ENCODE data around the gene LMTK3. TPM values are rescaled to one million over a fixed set of nuclear protein-coding genes. Genes with fewer than 3 reads are reported as not detected.
A peak's percentile ranks its signal among the peaks of the same experiment; 100 is the strongest.

Gene LMTK3
- 7.2 TPM for polyA plus RNA-seq
- long read RNA-seq, donor 1, partial matches to known transcripts = 0 of 1 reads
- long read RNA-seq, donor 1, other reads (novel, unspliced or antisense) = 0 of 1 reads
- long read RNA-seq, donor 2, partial matches to known transcripts = 0 of 2 reads
- long read RNA-seq, donor 2, other reads (novel, unspliced or antisense) = 0 of 2 reads
- long read RNA-seq, donor 3, partial matches to known transcripts = 0 of 1 reads
- long read RNA-seq, donor 3, other reads (novel, unspliced or antisense) = 0 of 1 reads
- long read RNA-seq, donor 4 = 0 reads
- long read RNA-seq, donor 5 = 0 reads
- long read RNA-seq, donor 6, partial matches to known transcripts = 0 of 1 reads
- long read RNA-seq, donor 6, other reads (novel, unspliced or antisense) = 0 of 1 reads
- long read RNA-seq, donor 7 = 0 reads
- long read RNA-seq, donor 8 = 0 reads
- long read RNA-seq, donor 9, partial matches to known transcripts = 0 of 1 reads
- long read RNA-seq, donor 9, other reads (novel, unspliced or antisense) = 0 of 1 reads
- long read RNA-seq, donor 10 = 0 reads
- long read RNA-seq, donor 11 = 0 reads

- no CpG with 5 or more reads among the region's 32 CpGs for WGBS (ENCODE audit: insufficient coverage, low lambda C conversion rate)
- peaks cover 5% of the 10 kb centered on the region for H3K4me1 ChIP-seq (ENCODE audit: control insufficient read depth, insufficient read depth, low read length)
- peak in 1 of 2 donors; percentile 24 for DNase-seq
- H3K4me3 ChIP-seq (ENCODE audit: low read length) = peak within 1 kb of the TSS; percentile 17
- H3K27me3 ChIP-seq (ENCODE audit: control insufficient read depth, insufficient read depth, low read length) = peaks cover 41% of the 10 kb centered on the region
- H3K27ac ChIP-seq (ENCODE audit: low read length) = no peak within 1 kb of the TSS
- H3K9me3 ChIP-seq (ENCODE audit: control insufficient read depth, low read depth, low read length) = peaks cover 4% of the 10 kb centered on the region
- H3K36me3 ChIP-seq (ENCODE audit: control insufficient read depth, insufficient read depth, low read length) = no peaks in the 10 kb centered on the region
Observed at GRCh38 chr19:48511800-48512503, at the start of gene LMTK3. TSS of gene LMTK3 (minus strand) at chr19:48511835. CDS start at chr19:48511576, 259 bp downstream.

DNA sequence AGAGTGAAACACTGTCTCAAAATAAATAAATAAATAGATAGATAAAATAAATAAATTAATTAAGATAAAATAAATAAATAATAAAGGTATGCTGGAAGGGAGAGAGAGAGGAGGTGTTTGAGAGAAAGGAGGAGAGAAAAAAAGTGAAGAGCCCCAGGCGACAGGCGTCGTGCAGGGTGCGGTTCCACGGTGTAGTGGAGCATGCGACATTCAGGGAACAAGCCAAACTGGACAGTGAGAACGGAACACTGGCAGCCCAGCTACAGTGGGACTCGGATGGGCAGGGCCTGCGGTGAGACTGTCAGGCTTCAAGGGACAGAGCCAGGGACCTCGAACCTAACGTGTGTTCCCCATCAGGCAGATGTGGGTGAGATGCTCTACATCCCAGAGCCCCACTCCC lies 49.8 kb upstream of the LMTK3 start:
- no peaks in the 10 kb centered on the region for H3K36me3 ChIP-seq (ENCODE audit: control insufficient read depth, insufficient read depth, low read length)
- H3K27ac ChIP-seq (ENCODE audit: low read length) = no peak overlapping the region
- H3K4me1 ChIP-seq (ENCODE audit: control insufficient read depth, insufficient read depth, low read length) = peaks cover 14% of the 10 kb centered on the region
- no peak for DNase-seq
- no peak overlapping the region for H3K4me3 ChIP-seq (ENCODE audit: low read length)
- no peaks in the 10 kb centered on the region for H3K9me3 ChIP-seq (ENCODE audit: control insufficient read depth, low read depth, low read length)
- no peaks in the 10 kb centered on the region for H3K27me3 ChIP-seq (ENCODE audit: control insufficient read depth, insufficient read depth, low read length)
- WGBS (ENCODE audit: insufficient coverage, low lambda C conversion rate) = no CpG with 5 or more reads among the region's 11 CpGs

DNA sequence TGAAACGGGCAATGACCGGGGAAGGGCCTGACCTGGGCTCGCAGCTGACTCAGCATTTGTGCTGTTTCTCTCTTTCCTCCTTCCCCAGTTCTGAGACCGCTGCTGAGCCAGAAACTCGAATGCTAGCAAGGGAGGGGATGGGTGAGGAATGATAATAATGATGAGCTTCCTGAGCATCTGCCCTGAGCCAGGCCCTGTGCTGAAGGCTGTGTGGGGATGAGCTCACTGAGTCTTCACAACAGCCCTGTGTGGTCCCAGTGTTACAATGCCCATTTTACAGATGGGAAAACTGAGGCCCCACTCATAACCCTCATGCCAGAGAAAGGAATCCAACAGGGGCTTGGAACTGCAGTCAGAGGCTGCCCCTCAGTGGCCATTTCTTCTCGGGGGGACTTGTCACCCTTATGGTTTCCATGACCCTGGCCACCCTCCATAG lies 48.5 kb upstream of the LMTK3 start:
- no peaks in the 10 kb centered on the region for H3K36me3 ChIP-seq (ENCODE audit: control insufficient read depth, insufficient read depth, low read length)
- H3K9me3 ChIP-seq (ENCODE audit: control insufficient read depth, low read depth, low read length) = no peaks in the 10 kb centered on the region
- no peak for DNase-seq
- peaks cover 20% of the 10 kb centered on the region for H3K4me1 ChIP-seq (ENCODE audit: control insufficient read depth, insufficient read depth, low read length)
- no peaks in the 10 kb centered on the region for H3K27me3 ChIP-seq (ENCODE audit: control insufficient read depth, insufficient read depth, low read length)
- no CpG with 5 or more reads among the region's 6 CpGs for WGBS (ENCODE audit: insufficient coverage, low lambda C conversion rate)
- no peak overlapping the region for H3K27ac ChIP-seq (ENCODE audit: low read length)
- H3K4me3 ChIP-seq (ENCODE audit: low read length) = no peak overlapping the region

- Histone ChIP-seq H3K4me3 (ENCODE audit: low read length) (no peak overlapping the region), H3K9me3 (ENCODE audit: control insufficient read depth, low read depth, low read length) (no peaks in the 10 kb centered on the region), H3K27ac (ENCODE audit: low read length) (peak overlapping the region; percentile 78), H3K27me3 (ENCODE audit: control insufficient read depth, insufficient read depth, low read length) (no peaks in the 10 kb centered on the region), H3K4me1 (ENCODE audit: control insufficient read depth, insufficient read depth, low read length) (peaks cover 37% of the 10 kb centered on the region), H3K36me3 (ENCODE audit: control insufficient read depth, insufficient read depth, low read length) (no peaks in the 10 kb centered on the region)
- no CpG with 5 or more reads among the region's 27 CpGs for WGBS (ENCODE audit: insufficient coverage, low lambda C conversion rate)
- peak; percentile 98 to 99 for DNase-seq
Observed at GRCh38 chr19:48558018-48558684, 46.5 kb upstream of the LMTK3 start.

GRCh38 chr19:48556825-48557224 lies 45.2 kb upstream of the LMTK3 start:
- Histone ChIP-seq H3K9me3 (ENCODE audit: control insufficient read depth, low read depth, low read length) (no peaks in the 10 kb centered on the region), H3K36me3 (ENCODE audit: control insufficient read depth, insufficient read depth, low read length) (no peaks in the 10 kb centered on the region), H3K4me1 (ENCODE audit: control insufficient read depth, insufficient read depth, low read length) (peaks cover 50% of the 10 kb centered on the region), H3K27me3 (ENCODE audit: control insufficient read depth, insufficient read depth, low read length) (no peaks in the 10 kb centered on the region), H3K4me3 (ENCODE audit: low read length) (no peak overlapping the region), H3K27ac (ENCODE audit: low read length) (peak overlapping the region; percentile 73)
- no peak for DNase-seq
- WGBS (ENCODE audit: insufficient coverage, low lambda C conversion rate) = 100% methylated on average over 1 of the region's 5 CpGs

- peak overlapping the region; percentile 73 for H3K27ac ChIP-seq (ENCODE audit: low read length)
- no CpG with 5 or more reads among the region's 11 CpGs for WGBS (ENCODE audit: insufficient coverage, low lambda C conversion rate)
- H3K4me3 ChIP-seq (ENCODE audit: low read length) = no peak overlapping the region
- no peaks in the 10 kb centered on the region for H3K9me3 ChIP-seq (ENCODE audit: control insufficient read depth, low read depth, low read length)
- no peaks in the 10 kb centered on the region for H3K36me3 ChIP-seq (ENCODE audit: control insufficient read depth, insufficient read depth, low read length)
- H3K27me3 ChIP-seq (ENCODE audit: control insufficient read depth, insufficient read depth, low read length) = no peaks in the 10 kb centered on the region
- H3K4me1 ChIP-seq (ENCODE audit: control insufficient read depth, insufficient read depth, low read length) = peaks cover 56% of the 10 kb centered on the region
- DNase-seq = peak; percentile 71 to 85
Observed at GRCh38 chr19:48556163-48556562, 44.5 kb upstream of the LMTK3 start.

- Histone ChIP-seq H3K36me3 (ENCODE audit: control insufficient read depth, insufficient read depth, low read length) (no peaks in the 10 kb centered on the region), H3K27ac (ENCODE audit: low read length) (peak overlapping the region; percentile 82), H3K27me3 (ENCODE audit: control insufficient read depth, insufficient read depth, low read length) (no peaks in the 10 kb centered on the region), H3K4me3 (ENCODE audit: low read length) (no peak overlapping the region), H3K4me1 (ENCODE audit: control insufficient read depth, insufficient read depth, low read length) (peaks cover 58% of the 10 kb centered on the region), H3K9me3 (ENCODE audit: control insufficient read depth, low read depth, low read length) (no peaks in the 10 kb centered on the region)
- no CpG with 5 or more reads among the region's 16 CpGs for WGBS (ENCODE audit: insufficient coverage, low lambda C conversion rate)
- DNase-seq = peak; percentile 56 to 66
Observed at GRCh38 chr19:48554385-48555091, 42.9 kb upstream of the LMTK3 start.

GRCh38 chr19:48553676-48554384 lies 42.2 kb upstream of the LMTK3 start:
- H3K4me1 ChIP-seq (ENCODE audit: control insufficient read depth, insufficient read depth, low read length) = peaks cover 55% of the 10 kb centered on the region
- H3K4me3 ChIP-seq (ENCODE audit: low read length) = no peak overlapping the region
- H3K27me3 ChIP-seq (ENCODE audit: control insufficient read depth, insufficient read depth, low read length) = no peaks in the 10 kb centered on the region
- H3K9me3 ChIP-seq (ENCODE audit: control insufficient read depth, low read depth, low read length) = no peaks in the 10 kb centered on the region
- DNase-seq = peak; percentile 82
- H3K36me3 ChIP-seq (ENCODE audit: control insufficient read depth, insufficient read depth, low read length) = no peaks in the 10 kb centered on the region
- H3K27ac ChIP-seq (ENCODE audit: low read length) = peak overlapping the region; percentile 82
- no CpG with 5 or more reads among the region's 18 CpGs for WGBS (ENCODE audit: insufficient coverage, low lambda C conversion rate)

DNA sequence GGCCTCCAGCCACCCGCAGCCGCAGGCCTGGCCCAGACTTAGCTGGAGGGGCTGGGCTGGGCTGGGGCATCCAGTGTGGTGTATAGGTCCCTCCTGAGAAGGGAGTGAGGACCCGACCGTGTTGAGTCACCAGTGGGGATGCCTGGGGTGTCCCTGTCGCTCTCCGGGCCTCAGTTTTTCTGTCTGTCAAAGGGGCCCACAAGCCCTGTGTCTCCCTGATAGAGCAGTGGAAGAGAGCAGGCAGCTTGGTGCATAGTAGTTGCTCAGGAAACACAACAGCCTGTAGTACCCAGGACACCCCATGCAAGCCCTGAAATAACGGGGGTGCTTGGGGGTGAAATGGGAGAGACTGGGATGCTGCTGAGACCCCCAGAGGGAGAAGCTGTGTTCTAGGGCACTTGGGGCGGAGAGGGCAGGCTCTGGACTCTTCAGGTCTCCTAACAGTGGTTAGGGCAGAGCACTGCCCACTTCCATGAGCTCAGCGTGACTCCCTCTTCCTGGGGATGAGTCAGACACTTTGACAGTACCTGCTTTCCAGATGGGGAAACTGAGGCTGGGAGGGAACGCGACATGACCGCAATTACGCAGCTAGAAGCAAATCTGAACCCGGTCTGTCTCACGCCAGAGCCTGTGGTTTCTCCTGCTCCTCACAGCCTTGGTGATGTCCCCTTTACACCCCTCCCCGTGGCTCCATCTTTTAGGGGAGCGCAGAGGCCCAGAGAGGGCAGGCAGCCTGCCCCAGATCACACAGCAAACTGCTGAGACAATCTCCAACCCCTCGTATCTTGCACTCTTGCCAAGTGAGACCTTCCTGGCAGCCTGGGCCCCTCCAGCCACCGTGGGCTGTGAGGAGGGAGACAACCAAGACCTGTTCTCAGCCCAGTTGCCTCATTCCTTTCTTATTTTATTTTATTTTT lies 41.0 kb upstream of the LMTK3 start:
- Histone ChIP-seq H3K36me3 (ENCODE audit: control insufficient read depth, insufficient read depth, low read length) (no peaks in the 10 kb centered on the region), H3K4me3 (ENCODE audit: low read length) (no peak overlapping the region), H3K27ac (ENCODE audit: low read length) (peak overlapping the region; percentile 30), H3K9me3 (ENCODE audit: control insufficient read depth, low read depth, low read length) (peaks cover 3% of the 10 kb centered on the region), H3K4me1 (ENCODE audit: control insufficient read depth, insufficient read depth, low read length) (peaks cover 47% of the 10 kb centered on the region), H3K27me3 (ENCODE audit: control insufficient read depth, insufficient read depth, low read length) (no peaks in the 10 kb centered on the region)
- DNase-seq = no peak
- no CpG with 5 or more reads among the region's 19 CpGs for WGBS (ENCODE audit: insufficient coverage, low lambda C conversion rate)

Measured in large intestine (tissue), 12 donors.